Right lobe of liver (tissue), 4 donors: ENCODE data around the gene GNPTG.

Experiments used
- POLR2A ChIP-seq: fragments of 450-650 bp; IDR thresholded peaks from one replicate; pipeline ENCODE4 v1.6.1; 2017; ENCODE audit warnings: antibody characterized with exemption, mild to moderate bottlenecking
- TF ChIP-seq, protein P1 (sequence below), 4 donors: fragments of 200-600 bp in 3 of 4; fragments of 450-650 bp in 1 of 4; IDR thresholded peaks; one replicate each; pipeline versions ENCODE4 v1.5.1 to v1.8.0; 2016 to 2022; ENCODE audit warnings: antibody characterized with exemption in 4 of 4, mild to moderate bottlenecking in 2 of 4
- donor health status: DM: no; HTN: no; CAD: no.
- donor health status: DM: no; HTN: no; CAD: no.
- donor health status: DM: no; HTN: yes; CAD: no.

DNA sequence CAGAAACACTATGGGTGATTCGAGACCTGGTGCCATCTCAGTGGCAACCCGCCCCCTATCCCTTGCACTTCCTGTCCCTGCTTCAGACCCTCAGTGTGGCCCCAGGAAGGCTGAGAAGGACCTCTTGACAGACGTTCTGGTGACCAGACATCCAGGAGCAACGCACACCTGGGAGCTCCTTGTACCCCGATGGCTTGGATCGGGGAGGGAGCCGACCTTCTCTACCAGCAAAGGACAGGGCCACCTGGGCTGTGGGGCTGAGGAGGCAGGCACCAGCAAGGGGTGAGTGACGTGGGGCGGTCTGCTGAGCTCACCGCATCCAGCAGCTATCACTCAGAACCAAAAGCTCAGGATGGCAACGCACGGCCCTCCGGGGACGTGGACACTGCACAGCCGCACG lies 35.6 kb downstream of the GNPTG start:
- TF ChIP-seq, protein P1, sequence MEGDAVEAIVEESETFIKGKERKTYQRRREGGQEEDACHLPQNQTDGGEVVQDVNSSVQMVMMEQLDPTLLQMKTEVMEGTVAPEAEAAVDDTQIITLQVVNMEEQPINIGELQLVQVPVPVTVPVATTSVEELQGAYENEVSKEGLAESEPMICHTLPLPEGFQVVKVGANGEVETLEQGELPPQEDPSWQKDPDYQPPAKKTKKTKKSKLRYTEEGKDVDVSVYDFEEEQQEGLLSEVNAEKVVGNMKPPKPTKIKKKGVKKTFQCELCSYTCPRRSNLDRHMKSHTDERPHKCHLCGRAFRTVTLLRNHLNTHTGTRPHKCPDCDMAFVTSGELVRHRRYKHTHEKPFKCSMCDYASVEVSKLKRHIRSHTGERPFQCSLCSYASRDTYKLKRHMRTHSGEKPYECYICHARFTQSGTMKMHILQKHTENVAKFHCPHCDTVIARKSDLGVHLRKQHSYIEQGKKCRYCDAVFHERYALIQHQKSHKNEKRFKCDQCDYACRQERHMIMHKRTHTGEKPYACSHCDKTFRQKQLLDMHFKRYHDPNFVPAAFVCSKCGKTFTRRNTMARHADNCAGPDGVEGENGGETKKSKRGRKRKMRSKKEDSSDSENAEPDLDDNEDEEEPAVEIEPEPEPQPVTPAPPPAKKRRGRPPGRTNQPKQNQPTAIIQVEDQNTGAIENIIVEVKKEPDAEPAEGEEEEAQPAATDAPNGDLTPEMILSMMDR (IDR thresholded peaks at IDR 0.05): no peak
- no peak for TF ChIP-seq POLR2A
